Measurements from ENCODE around the gene DLEU7.

The DLEU7 gene

DNA sequence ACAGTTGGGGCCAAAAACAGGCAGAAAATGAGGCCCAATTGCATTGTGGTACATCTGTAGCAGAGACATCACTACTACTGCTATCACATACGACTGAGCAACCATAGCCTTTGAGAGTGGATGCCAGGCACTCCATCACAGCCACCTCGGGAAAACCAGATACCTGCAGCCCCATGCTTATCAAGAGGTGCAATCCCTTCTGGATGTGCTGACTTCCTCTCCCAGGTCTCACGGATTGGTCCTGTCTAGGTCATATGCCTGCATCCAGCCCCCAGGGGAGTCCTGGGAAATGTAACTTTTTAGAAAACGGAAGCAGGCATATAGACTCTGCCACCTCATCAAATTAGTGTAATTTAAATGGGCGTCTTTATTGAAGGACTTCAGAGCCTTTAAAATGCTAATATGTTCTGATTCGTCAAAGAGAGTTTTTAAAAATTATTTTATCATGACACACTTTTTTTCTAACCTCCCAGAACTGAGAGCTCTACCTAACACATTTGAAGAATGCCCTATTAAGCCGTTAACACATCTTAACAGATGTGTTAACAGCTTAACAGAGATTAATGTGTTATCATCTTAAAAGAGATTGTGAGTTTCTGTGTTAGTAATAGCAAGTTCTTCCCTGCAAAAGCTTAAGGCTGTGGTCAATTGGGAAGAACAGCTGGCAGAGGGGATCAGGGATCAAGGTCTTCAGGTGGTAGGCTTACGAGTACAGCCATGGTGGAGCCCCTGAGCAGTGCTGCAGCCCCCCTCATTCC is 63.9 kb downstream of the DLEU7 start:
- no peak for DNase-seq (ENCODE audit: low read depth in 1 of 2, low spot score in 1 of 2)
- TF ChIP-seq JUND (IDR thresholded peaks at IDR 0.05; ENCODE audit: low read depth): no peak
- in situ Hi-C loops (cut with HindIII; ENCODE audit: low pct_unique_long_range_greater_than_20kb, low sequenced_read_pairs): no loop called here

Measured in T47D (cell line).